Suppressor macrophage treated with lipopolysaccharide for 4 hours (primary cell): ENCODE measurements around the gene ZSWIM7.

Source experiments
- DNase-seq: peaks from one replicate; pipeline ENCODE4 v3.0.0-alpha.2; 2020

The ZSWIM7 gene

GRCh38 chr17:15999141-15999973 lies at the start of gene ZSWIM7, which contains the start of gene TTC19:
TSS of gene ZSWIM7 (minus strand) at chr17:15999704. CDS start at chr17:15999594, 110 bp downstream.
TSS of gene TTC19 (plus strand) at chr17:15999824. CDS start at chr17:15999849, 25 bp downstream.
- peak; percentile 95 for DNase-seq

- DNase-seq, result no peak
Observed at GRCh38 chr17:16048811-16049449, 49.4 kb upstream of the ZSWIM7 start.

- no peak for DNase-seq
Observed at GRCh38 chr17:16046966-16047365, 47.5 kb upstream of the ZSWIM7 start.

- DNase-seq, result no peak
Observed at GRCh38 chr17:16044487-16044886, 45.0 kb upstream of the ZSWIM7 start.

- no peak for DNase-seq
Observed at GRCh38 chr17:16040710-16041251, 41.3 kb upstream of the ZSWIM7 start.

- DNase-seq, result no peak
Observed at GRCh38 chr17:16037636-16038035, 38.1 kb upstream of the ZSWIM7 start.

GRCh38 chr17:16036261-16036660 lies 36.8 kb upstream of the ZSWIM7 start:
- no peak for DNase-seq

- no peak for DNase-seq
Observed at GRCh38 chr17:16033729-16034349, 34.3 kb upstream of the ZSWIM7 start.

- DNase-seq, result peak; percentile 63
Observed at GRCh38 chr17:16027708-16028584, 28.4 kb upstream of the ZSWIM7 start.

- no peak for DNase-seq
Observed at GRCh38 chr17:16026895-16027294, 27.4 kb upstream of the ZSWIM7 start.

- DNase-seq, result no peak
Observed at GRCh38 chr17:16025202-16025601, 25.7 kb upstream of the ZSWIM7 start.

- no peak for DNase-seq
Observed at GRCh38 chr17:16023881-16024280, 24.4 kb upstream of the ZSWIM7 start.

GRCh38 chr17:16019347-16019746 lies 19.8 kb upstream of the ZSWIM7 start:
- no peak for DNase-seq

- DNase-seq, result no peak
Observed at GRCh38 chr17:16013943-16014407, 14.5 kb upstream of the ZSWIM7 start.

GRCh38 chr17:16007439-16007838 lies 7.9 kb upstream of the ZSWIM7 start:
- no peak for DNase-seq

GRCh38 chr17:16005636-16006035 lies 6.1 kb upstream of the ZSWIM7 start:
- no peak for DNase-seq

- DNase-seq, result no peak
Observed at GRCh38 chr17:16003841-16004240, 4.3 kb upstream of the ZSWIM7 start.

- no peak for DNase-seq
Observed at GRCh38 chr17:16002708-16003260, 3.3 kb upstream of the ZSWIM7 start.

- no peak for DNase-seq
Observed at GRCh38 chr17:16001226-16001897, 1.9 kb upstream of the ZSWIM7 start.

GRCh38 chr17:15999974-16000827 lies 697 bp upstream of the ZSWIM7 start:
- DNase-seq, result peak; percentile 31
